Right lobe of liver (tissue), 4 donors: Measurements from ENCODE around the gene C4A.

Experiments used
- POLR2A ChIP-seq: fragments of 450-650 bp; IDR thresholded peaks from one replicate; pipeline ENCODE4 v1.6.1; 2017; ENCODE audit warnings: antibody characterized with exemption, mild to moderate bottlenecking
- TF ChIP-seq, protein P1 (sequence below), 4 donors: fragments of 200-600 bp in 3 of 4; fragments of 450-650 bp in 1 of 4; IDR thresholded peaks; one replicate each; pipeline versions ENCODE4 v1.5.1 to v1.8.0; 2016 to 2022; ENCODE audit warnings: antibody characterized with exemption in 4 of 4, mild to moderate bottlenecking in 2 of 4
- donor health status: DM: no; HTN: no; CAD: no.
- donor health status: DM: no; HTN: no; CAD: no.
- donor health status: DM: no; HTN: yes; CAD: no.

DNA sequence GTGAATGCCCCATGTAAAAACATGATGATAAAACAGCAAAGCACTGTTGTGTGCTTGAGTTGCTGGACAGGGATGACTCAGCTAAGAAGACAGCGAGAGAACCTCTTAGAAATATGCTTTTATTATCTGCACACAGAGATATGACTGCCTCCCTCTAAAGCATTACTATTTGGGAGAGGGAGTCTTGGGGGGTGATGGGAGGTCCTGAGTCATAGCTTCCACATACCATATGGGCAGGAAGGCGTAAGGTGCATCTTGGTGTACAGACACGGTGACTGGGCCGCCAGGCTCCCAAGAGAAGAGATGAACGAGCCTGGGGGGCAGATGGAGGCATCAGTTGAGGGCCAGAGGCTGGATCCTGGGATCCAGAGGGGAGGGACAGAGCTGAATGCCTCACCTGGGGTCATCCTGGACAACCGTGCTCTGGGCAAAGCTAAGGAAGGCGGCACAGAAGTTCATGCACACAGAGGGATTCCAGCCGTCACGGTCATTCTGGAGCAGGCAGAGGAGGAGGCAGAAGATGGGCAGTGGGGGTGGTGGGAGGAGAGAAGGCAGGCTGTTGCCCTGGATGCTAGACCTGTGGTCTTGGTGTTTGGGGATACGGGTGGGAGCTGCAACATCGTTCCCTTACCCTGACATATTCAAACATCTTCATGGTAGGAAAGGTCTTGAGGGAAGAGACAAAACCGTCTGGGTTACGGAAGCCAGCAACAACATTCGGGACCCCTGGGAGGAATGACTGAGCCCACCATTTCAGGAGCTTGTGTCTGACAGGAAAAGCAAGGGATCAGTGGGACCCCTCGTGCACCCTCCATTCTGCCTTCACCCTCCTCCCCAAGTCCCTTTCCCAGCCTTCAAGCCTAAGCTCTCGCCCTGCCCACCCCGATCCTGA lies 11.9 kb upstream of the C4A start:
- TF ChIP-seq POLR2A: no peak
- TF ChIP-seq, protein P1, sequence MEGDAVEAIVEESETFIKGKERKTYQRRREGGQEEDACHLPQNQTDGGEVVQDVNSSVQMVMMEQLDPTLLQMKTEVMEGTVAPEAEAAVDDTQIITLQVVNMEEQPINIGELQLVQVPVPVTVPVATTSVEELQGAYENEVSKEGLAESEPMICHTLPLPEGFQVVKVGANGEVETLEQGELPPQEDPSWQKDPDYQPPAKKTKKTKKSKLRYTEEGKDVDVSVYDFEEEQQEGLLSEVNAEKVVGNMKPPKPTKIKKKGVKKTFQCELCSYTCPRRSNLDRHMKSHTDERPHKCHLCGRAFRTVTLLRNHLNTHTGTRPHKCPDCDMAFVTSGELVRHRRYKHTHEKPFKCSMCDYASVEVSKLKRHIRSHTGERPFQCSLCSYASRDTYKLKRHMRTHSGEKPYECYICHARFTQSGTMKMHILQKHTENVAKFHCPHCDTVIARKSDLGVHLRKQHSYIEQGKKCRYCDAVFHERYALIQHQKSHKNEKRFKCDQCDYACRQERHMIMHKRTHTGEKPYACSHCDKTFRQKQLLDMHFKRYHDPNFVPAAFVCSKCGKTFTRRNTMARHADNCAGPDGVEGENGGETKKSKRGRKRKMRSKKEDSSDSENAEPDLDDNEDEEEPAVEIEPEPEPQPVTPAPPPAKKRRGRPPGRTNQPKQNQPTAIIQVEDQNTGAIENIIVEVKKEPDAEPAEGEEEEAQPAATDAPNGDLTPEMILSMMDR (IDR thresholded peaks at IDR 0.05): no peak
